Activated CD8-positive, alpha-beta T cell treated with anti-CD3 and anti-CD28 coated beads for 36 hours (primary cell): ENCODE measurements around the gene CDC14A. TPM values are rescaled to one million over a fixed set of nuclear protein-coding genes. Genes with fewer than 3 reads are reported as not detected.

Source experiments
- ATAC-seq: fragments of 200-7000 bp; cut with Tn5 transposase; one replicate; pipeline ENCODE4 v1.10.0; 2021; ENCODE audit warnings: mild to moderate bottlenecking, moderate library complexity
- CTCF ChIA-PET: fragments of 350-600 bp; sonication (Branson Sonifier 250); formaldehyde crosslinking; loops from one replicate; lab custom pipeline; 2021; ENCODE audit warnings: antibody characterized with exemption; lab: Charles Lee
- POLR2A ChIA-PET: fragments of 350-600 bp; sonication (Branson Sonifier 250); formaldehyde crosslinking; loops from one replicate; lab custom pipeline; 2021; ENCODE audit warnings: antibody characterized with exemption; lab: Charles Lee
- DNase-seq: peaks from one replicate; pipeline ENCODE4 v3.0.0-alpha.2; 2020
- H3K27ac Mint-ChIP-seq: one replicate; pipeline ENCODE4 v1.8.0; 2021; ENCODE audit warnings: mild to moderate bottlenecking, mixed read lengths
- H3K27me3 Mint-ChIP-seq: one replicate; pipeline ENCODE4 v1.8.0; 2021; ENCODE audit warnings: mixed read lengths
- H3K36me3 Mint-ChIP-seq: one replicate; pipeline ENCODE4 v1.8.0; 2021; ENCODE audit warnings: low read depth, mixed read lengths
- H3K4me1 Mint-ChIP-seq: one replicate; pipeline ENCODE4 v1.8.0; 2021; ENCODE audit warnings: low read depth, mixed read lengths
- H3K4me3 Mint-ChIP-seq: one replicate; pipeline ENCODE4 v1.8.0; 2021; ENCODE audit warnings: mild to moderate bottlenecking, moderate library complexity, mixed read lengths
- H3K9me3 Mint-ChIP-seq: one replicate; pipeline ENCODE4 v1.8.0; 2021; ENCODE audit warnings: mixed read lengths
- CTCF ChIP-seq: fragments of 200-600 bp; IDR thresholded peaks from one replicate; pipeline ENCODE4 v1.8.0; 2022; ENCODE audit warnings: antibody characterized with exemption, mild to moderate bottlenecking
- intact Hi-C: fragments of 100-400 bp; cut with micrococcal nuclease; formaldehyde crosslinking; loops from one replicate; pipeline ENCODE4 v1.10.0; 2022
- total RNA-seq, 2 experiments: library from RNA; stranded (reverse); gene quantifications; one replicate each; pipeline ENCODE4 v1.2.3, GENCODE V29; 2021

CDC14A gene
- total RNA-seq, 2 experiments from 2014 or later, result 14.3 to 17.2 TPM

GRCh38 chr1:100512803-100513352 lies 160.6 kb downstream of the CDC14A start:
- Mint-ChIP-seq H3K4me1 (peaks cover 16% of the 10 kb centered on the region), H3K27ac (no peak overlapping the region), H3K36me3 (peaks cover 8% of the 10 kb centered on the region), H3K27me3 (no peaks in the 10 kb centered on the region), H3K9me3 (no peaks in the 10 kb centered on the region), H3K4me3 (no peak overlapping the region)
- no peak for TF ChIP-seq CTCF
- POLR2A ChIA-PET, result no interaction called here
- no peak for DNase-seq
- CTCF ChIA-PET, result interaction anchor here (2.3 kb wide), 1 partner anchor 16 kb away, joined by 6 read pairs; no protein-coding TSS in a partner anchor
- intact Hi-C loops, result no loop called here
- ATAC-seq, result peak; percentile 30

- DNase-seq (peak; percentile 38), ATAC-seq (no peak)
- CTCF ChIA-PET, result interaction anchor here (0.7 to 2.1 kb wide), 3 partner anchors 8 to 15 kb away, joined by 3 to 5 read pairs (median 3); no protein-coding TSS in a partner anchor
- no peaks in the 10 kb centered on the region for H3K27me3 Mint-ChIP-seq
- no peak overlapping the region for H3K27ac Mint-ChIP-seq
- H3K4me3 Mint-ChIP-seq, result no peak overlapping the region
- peaks cover 18% of the 10 kb centered on the region for H3K4me1 Mint-ChIP-seq
- intact Hi-C loops, result no loop called here
- no peaks in the 10 kb centered on the region for H3K9me3 Mint-ChIP-seq
- peaks cover 15% of the 10 kb centered on the region for H3K36me3 Mint-ChIP-seq
- no peak for TF ChIP-seq CTCF
- POLR2A ChIA-PET, result interaction anchor here (0.8 kb wide), 1 partner anchor 22 kb away, joined by 3 read pairs; no protein-coding TSS in a partner anchor
These were observed 164.6 kb downstream of the CDC14A start for GRCh38 chr1:100516857-100517256.

GRCh38 chr1:100517515-100517914 lies 165.2 kb downstream of the CDC14A start:
- H3K27ac Mint-ChIP-seq, result no peak overlapping the region
- H3K36me3 Mint-ChIP-seq, result peaks cover 15% of the 10 kb centered on the region
- H3K4me3 Mint-ChIP-seq, result no peak overlapping the region
- intact Hi-C loops, result no loop called here
- no peak for TF ChIP-seq CTCF
- no peaks in the 10 kb centered on the region for H3K27me3 Mint-ChIP-seq
- ATAC-seq (no peak), DNase-seq (no peak)
- H3K9me3 Mint-ChIP-seq, result no peaks in the 10 kb centered on the region
- ChIA-PET CTCF (interaction anchor here (2.1 kb wide), 1 partner anchor 10 kb away, joined by 5 read pairs; no protein-coding TSS in a partner anchor), POLR2A (no interaction called here)
- H3K4me1 Mint-ChIP-seq, result peaks cover 18% of the 10 kb centered on the region

- POLR2A ChIA-PET, result no interaction called here
- no peak overlapping the region for H3K4me3 Mint-ChIP-seq
- H3K27me3 Mint-ChIP-seq, result no peaks in the 10 kb centered on the region
- CTCF ChIA-PET, result interaction anchor here (2.1 kb wide), 1 partner anchor 11 kb away, joined by 5 read pairs; no protein-coding TSS in a partner anchor
- peaks cover 15% of the 10 kb centered on the region for H3K36me3 Mint-ChIP-seq
- ATAC-seq, result no peak
- no peak for DNase-seq
- H3K9me3 Mint-ChIP-seq, result no peaks in the 10 kb centered on the region
- TF ChIP-seq CTCF, result no peak
- intact Hi-C loops, result no loop called here
- H3K4me1 Mint-ChIP-seq, result peaks cover 16% of the 10 kb centered on the region
- H3K27ac Mint-ChIP-seq, result no peak overlapping the region
These were observed 165.7 kb downstream of the CDC14A start for GRCh38 chr1:100518023-100518422.

GRCh38 chr1:100523038-100523652 lies 170.8 kb downstream of the CDC14A start:
- Mint-ChIP-seq H3K36me3 (peaks cover 7% of the 10 kb centered on the region), H3K4me3 (no peak overlapping the region), H3K4me1 (peaks cover 1% of the 10 kb centered on the region), H3K27ac (no peak overlapping the region), H3K9me3 (no peaks in the 10 kb centered on the region), H3K27me3 (no peaks in the 10 kb centered on the region)
- ATAC-seq (no peak), DNase-seq (no peak)
- TF ChIP-seq CTCF, result no peak
- POLR2A ChIA-PET, result interaction anchor here (0.8 kb wide), 1 partner anchor 15 kb away, joined by 3 read pairs; no protein-coding TSS in a partner anchor
- CTCF ChIA-PET, result interaction anchor here (1.0 kb wide), 1 partner anchor 11 kb away, joined by 3 read pairs; no protein-coding TSS in a partner anchor
- intact Hi-C loops, result no loop called here
